Eye (tissue), 1 donor: ENCODE measurements around the gene FBXO5.
A peak's percentile ranks its signal among the peaks of the same experiment; 100 is the strongest.
"Not testable (repeated sequence)": the region's sequence is repeated elsewhere in the genome, so short reads cannot be mapped to it uniquely, and the experiment has no call there.

Experiments
- DNase-seq: peaks from one replicate; pipeline ENCODE4 v3.0.0-alpha.2; 2015

Gene FBXO5

GRCh38 chr6:152986978-152987377 is 4.1 kb upstream of the FBXO5 start:
- no peak for DNase-seq

GRCh38 chr6:152985300-152985699 is 2.5 kb upstream of the FBXO5 start:
- not testable (repeated sequence) for DNase-seq

- peak; percentile 34 for DNase-seq
These were observed 1.7 kb upstream of the FBXO5 start for GRCh38 chr6:152984513-152984872.

- DNase-seq = peak; percentile 78
These were observed 1.0 kb upstream of the FBXO5 start for GRCh38 chr6:152983637-152984512.

GRCh38 chr6:152981989-152982903 is 595 bp downstream of the FBXO5 start:
- peak; percentile 35 for DNase-seq

- no peak for DNase-seq
These were observed 1.6 kb downstream of the FBXO5 start for GRCh38 chr6:152981219-152981618.

- DNase-seq = no peak
These were observed 2.2 kb downstream of the FBXO5 start for GRCh38 chr6:152980656-152981055.

- no peak for DNase-seq
These were observed 3.7 kb downstream of the FBXO5 start for GRCh38 chr6:152979116-152979515.

- no peak for DNase-seq
These were observed 4.8 kb downstream of the FBXO5 start for GRCh38 chr6:152978058-152978457.

- DNase-seq = no peak
These were observed 5.3 kb downstream of the FBXO5 start for GRCh38 chr6:152977556-152977955.

- no peak for DNase-seq
These were observed 6.1 kb downstream of the FBXO5 start for GRCh38 chr6:152976749-152977148.

GRCh38 chr6:152975204-152975915 is 7.5 kb downstream of the FBXO5 start:
- no peak for DNase-seq

- no peak for DNase-seq
These were observed 8.9 kb downstream of the FBXO5 start for GRCh38 chr6:152973916-152974315.

GRCh38 chr6:152969688-152970418 is 13.0 kb downstream of the FBXO5 start:
- DNase-seq = no peak

- DNase-seq = not testable (repeated sequence)
These were observed 16.5 kb downstream of the FBXO5 start for GRCh38 chr6:152966168-152966894.

GRCh38 chr6:152959333-152959732 is 23.5 kb downstream of the FBXO5 start:
- DNase-seq = no peak

- no peak for DNase-seq
These were observed 25.0 kb downstream of the FBXO5 start for GRCh38 chr6:152957796-152958195.

GRCh38 chr6:152954443-152954842 is 28.4 kb downstream of the FBXO5 start:
- DNase-seq = no peak

- peak; percentile 50 for DNase-seq
These were observed 29.9 kb downstream of the FBXO5 start for GRCh38 chr6:152952866-152953509.

GRCh38 chr6:152952045-152952444 is 30.8 kb downstream of the FBXO5 start:
- no peak for DNase-seq

- DNase-seq = no peak
These were observed 32.6 kb downstream of the FBXO5 start for GRCh38 chr6:152950240-152950639.
